HEK293 (cell line): ENCODE measurements around the gene RPL15.

Experiments
- BCL11A ChIP-seq: fragments of 450-650 bp; formaldehyde crosslinking; IDR thresholded peaks from 2 replicates; pipeline ENCODE4 v1.5.1; 2016; ENCODE audit warnings: low read depth, missing biosample characterization, missing genetic modification characterization
- GLI4 ChIP-seq: fragments of 450-650 bp; formaldehyde crosslinking; IDR thresholded peaks from 2 replicates; pipeline ENCODE4 v1.5.1; 2016; ENCODE audit warnings: missing biosample characterization, missing genetic modification characterization
- IKZF3 ChIP-seq: fragments of 450-650 bp; IDR thresholded peaks from 2 replicates; pipeline ENCODE4 v1.5.0; 2018; ENCODE audit warnings: missing biosample characterization, mild to moderate bottlenecking, missing genetic modification characterization, moderate library complexity
- KLF10 ChIP-seq: fragments of 450-650 bp; IDR thresholded peaks from 2 replicates; pipeline ENCODE4 v1.5.1; 2018; ENCODE audit warnings: missing biosample characterization, mild to moderate bottlenecking, missing genetic modification characterization
- KLF8 ChIP-seq: fragments of 450-650 bp; formaldehyde crosslinking; IDR thresholded peaks from 2 replicates; pipeline ENCODE4 v1.5.1; 2016; ENCODE audit warnings: missing biosample characterization, missing genetic modification characterization
- SCRT1 ChIP-seq: fragments of 450-650 bp; formaldehyde crosslinking; IDR thresholded peaks from 2 replicates; pipeline ENCODE4 v1.5.1; 2016; ENCODE audit warnings: missing biosample characterization, missing genetic modification characterization, borderline replicate concordance
- SP7 ChIP-seq: fragments of 450-650 bp; formaldehyde crosslinking; IDR thresholded peaks from 2 replicates; pipeline ENCODE4 v1.5.1; 2016; ENCODE audit warnings: missing biosample characterization, missing genetic modification characterization
- TRIM28 ChIP-seq: IDR thresholded peaks from 2 replicates; pipeline ENCODE4 v1.6.1; 2011; ENCODE audit warnings: low read length, control low read depth, borderline replicate concordance
- ZBTB21 ChIP-seq: fragments of 450-650 bp; formaldehyde crosslinking; IDR thresholded peaks from 2 replicates; pipeline ENCODE4 v1.5.1; 2017; ENCODE audit warnings: missing biosample characterization, missing genetic modification characterization
- ZBTB7A ChIP-seq: fragments of 450-650 bp; formaldehyde crosslinking; IDR thresholded peaks from 2 replicates; pipeline ENCODE4 v1.5.1; 2016; ENCODE audit warnings: low read depth, missing biosample characterization, missing genetic modification characterization
- ZEB2 ChIP-seq: fragments of 450-650 bp; formaldehyde crosslinking; IDR thresholded peaks from 2 replicates; pipeline ENCODE4 v1.5.1; 2016; ENCODE audit warnings: missing biosample characterization, missing genetic modification characterization
- ZFP37 ChIP-seq: fragments of 450-650 bp; formaldehyde crosslinking; IDR thresholded peaks from 2 replicates; pipeline ENCODE4 v1.5.1; 2016; ENCODE audit warnings: missing biosample characterization, missing genetic modification characterization
- ZFP69B ChIP-seq: fragments of 450-650 bp; formaldehyde crosslinking; IDR thresholded peaks from 2 replicates; pipeline ENCODE4 v1.5.1; 2016; ENCODE audit warnings: missing biosample characterization, missing genetic modification characterization
- ZNF132 ChIP-seq: fragments of 450-650 bp; formaldehyde crosslinking; IDR thresholded peaks from 2 replicates; pipeline ENCODE4 v1.5.1; 2017; ENCODE audit warnings: missing biosample characterization, missing genetic modification characterization, borderline replicate concordance
- ZNF138 ChIP-seq: fragments of 450-650 bp; formaldehyde crosslinking; IDR thresholded peaks from 2 replicates; pipeline ENCODE4 v1.5.1; 2016; ENCODE audit warnings: missing biosample characterization, missing genetic modification characterization, borderline replicate concordance
- ZNF146 ChIP-seq: fragments of 450-650 bp; formaldehyde crosslinking; IDR thresholded peaks from 2 replicates; pipeline ENCODE4 v1.5.1; 2016; ENCODE audit warnings: missing biosample characterization, missing genetic modification characterization
- ZNF324 ChIP-seq: fragments of 450-650 bp; formaldehyde crosslinking; IDR thresholded peaks from 2 replicates; pipeline ENCODE4 v1.5.1; 2016; ENCODE audit warnings: missing biosample characterization, missing genetic modification characterization
- ZNF350 ChIP-seq: fragments of 450-650 bp; formaldehyde crosslinking; IDR thresholded peaks from 2 replicates; pipeline ENCODE4 v1.5.0; 2017; ENCODE audit warnings: missing biosample characterization, mild to moderate bottlenecking, missing genetic modification characterization
- ZNF404 ChIP-seq: fragments of 450-650 bp; formaldehyde crosslinking; IDR thresholded peaks from 2 replicates; pipeline ENCODE4 v1.5.1; 2017; ENCODE audit warnings: missing biosample characterization, missing genetic modification characterization
- ZNF433 ChIP-seq: fragments of 450-650 bp; formaldehyde crosslinking; IDR thresholded peaks from 2 replicates; pipeline ENCODE4 v1.5.1; 2016; ENCODE audit warnings: missing biosample characterization, missing genetic modification characterization, low read depth
- ZNF624 ChIP-seq: fragments of 450-650 bp; formaldehyde crosslinking; IDR thresholded peaks from 2 replicates; pipeline ENCODE4 v1.5.1; 2017; ENCODE audit warnings: missing biosample characterization, missing genetic modification characterization
- ZNF658 ChIP-seq: fragments of 450-650 bp; formaldehyde crosslinking; IDR thresholded peaks from 2 replicates; pipeline ENCODE4; 2016; ENCODE audit warnings: missing biosample characterization, missing genetic modification characterization
- ZNF660 ChIP-seq: fragments of 450-650 bp; IDR thresholded peaks from 2 replicates; pipeline ENCODE4 v1.5.1; 2018; ENCODE audit warnings: missing biosample characterization, mild to moderate bottlenecking, missing genetic modification characterization
- ZNF76 ChIP-seq: fragments of 450-650 bp; formaldehyde crosslinking; IDR thresholded peaks from 2 replicates; pipeline ENCODE4; 2016; ENCODE audit warnings: low read depth, missing biosample characterization, missing genetic modification characterization, borderline replicate concordance
- ZNF776 ChIP-seq: fragments of 450-650 bp; formaldehyde crosslinking; IDR thresholded peaks from 2 replicates; pipeline ENCODE4 v1.5.0; 2017; ENCODE audit warnings: missing biosample characterization, missing genetic modification characterization, borderline replicate concordance
- ZNF792 ChIP-seq: fragments of 450-650 bp; formaldehyde crosslinking; IDR thresholded peaks from 2 replicates; pipeline ENCODE4 v1.5.1; 2016; ENCODE audit warnings: missing biosample characterization, missing genetic modification characterization
- ZNF843 ChIP-seq: fragments of 450-650 bp; formaldehyde crosslinking; IDR thresholded peaks from 2 replicates; pipeline ENCODE4 v1.5.1; 2016; ENCODE audit warnings: missing biosample characterization, missing genetic modification characterization
- ZSCAN30 ChIP-seq: fragments of 450-650 bp; IDR thresholded peaks from 2 replicates; pipeline ENCODE4 v1.5.1; 2018; ENCODE audit warnings: missing biosample characterization, mild to moderate bottlenecking, missing genetic modification characterization, moderate library complexity
- TF ChIP-seq, protein P1 (sequence below): sonication (generic); formaldehyde crosslinking; IDR thresholded peaks from 2 replicates; pipeline ENCODE4 v1.8.1; 2022; ENCODE audit warnings: mild to moderate bottlenecking, moderate library complexity, missing genetic modification reagents
- TF ChIP-seq, protein P2 (sequence below): fragments of 450-650 bp; formaldehyde crosslinking; IDR thresholded peaks from 2 replicates; pipeline ENCODE4 v1.5.1; 2016; ENCODE audit warnings: missing biosample characterization, missing genetic modification characterization
- TF ChIP-seq, protein P3 (sequence below): fragments of 450-650 bp; formaldehyde crosslinking; IDR thresholded peaks from 2 replicates; pipeline ENCODE4 v1.5.1; 2016; ENCODE audit warnings: missing biosample characterization, missing genetic modification characterization, low read depth
- TF ChIP-seq, protein P4 (sequence below): fragments of 450-650 bp; formaldehyde crosslinking; IDR thresholded peaks from 2 replicates; pipeline ENCODE4 v1.5.1; 2016; ENCODE audit warnings: missing biosample characterization, missing genetic modification characterization
- TF ChIP-seq, protein P5 (sequence below): fragments of 450-650 bp; formaldehyde crosslinking; IDR thresholded peaks from 2 replicates; pipeline ENCODE4 v1.5.1; 2016; ENCODE audit warnings: missing biosample characterization, missing genetic modification characterization

RPL15 gene

DNA sequence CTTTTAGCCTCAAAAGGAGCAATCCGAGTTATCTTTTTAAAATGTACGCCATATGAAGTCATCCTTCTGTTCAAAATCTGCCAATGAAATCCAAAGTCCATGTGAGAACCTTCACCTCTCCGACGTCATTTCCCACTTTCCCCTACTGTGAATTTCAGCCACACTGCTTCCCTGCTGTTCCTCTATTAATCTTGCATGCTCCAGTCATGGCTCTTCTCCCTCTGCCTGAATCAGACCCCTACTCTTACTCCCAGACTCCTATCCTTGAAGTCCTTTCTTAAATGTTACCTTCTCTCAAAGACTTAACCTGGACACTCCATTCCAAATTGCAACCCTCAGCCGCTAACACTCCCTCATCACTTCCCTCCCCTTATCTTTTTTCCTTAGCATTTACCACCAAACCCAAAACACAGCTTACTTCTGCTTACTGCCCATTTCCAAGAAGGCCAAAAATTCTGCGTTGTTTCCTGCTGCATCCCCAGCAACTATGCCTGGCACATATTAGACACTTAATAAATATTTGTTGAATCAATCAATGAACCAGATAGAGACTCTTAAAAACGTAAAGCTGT is 1.3 kb upstream of the RPL15 start (continued):
- no peak for TF ChIP-seq BCL11A (tag by site-specific recombination)
- peak; percentile 65 for TF ChIP-seq IKZF3 (tag by site-specific recombination)
- TF ChIP-seq, protein P1, sequence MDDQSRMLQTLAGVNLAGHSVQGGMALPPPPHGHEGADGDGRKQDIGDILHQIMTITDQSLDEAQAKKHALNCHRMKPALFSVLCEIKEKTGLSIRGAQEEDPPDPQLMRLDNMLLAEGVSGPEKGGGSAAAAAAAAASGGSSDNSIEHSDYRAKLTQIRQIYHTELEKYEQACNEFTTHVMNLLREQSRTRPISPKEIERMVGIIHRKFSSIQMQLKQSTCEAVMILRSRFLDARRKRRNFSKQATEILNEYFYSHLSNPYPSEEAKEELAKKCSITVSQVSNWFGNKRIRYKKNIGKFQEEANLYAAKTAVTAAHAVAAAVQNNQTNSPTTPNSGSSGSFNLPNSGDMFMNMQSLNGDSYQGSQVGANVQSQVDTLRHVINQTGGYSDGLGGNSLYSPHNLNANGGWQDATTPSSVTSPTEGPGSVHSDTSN: no peak
- TF ChIP-seq, protein P2, sequence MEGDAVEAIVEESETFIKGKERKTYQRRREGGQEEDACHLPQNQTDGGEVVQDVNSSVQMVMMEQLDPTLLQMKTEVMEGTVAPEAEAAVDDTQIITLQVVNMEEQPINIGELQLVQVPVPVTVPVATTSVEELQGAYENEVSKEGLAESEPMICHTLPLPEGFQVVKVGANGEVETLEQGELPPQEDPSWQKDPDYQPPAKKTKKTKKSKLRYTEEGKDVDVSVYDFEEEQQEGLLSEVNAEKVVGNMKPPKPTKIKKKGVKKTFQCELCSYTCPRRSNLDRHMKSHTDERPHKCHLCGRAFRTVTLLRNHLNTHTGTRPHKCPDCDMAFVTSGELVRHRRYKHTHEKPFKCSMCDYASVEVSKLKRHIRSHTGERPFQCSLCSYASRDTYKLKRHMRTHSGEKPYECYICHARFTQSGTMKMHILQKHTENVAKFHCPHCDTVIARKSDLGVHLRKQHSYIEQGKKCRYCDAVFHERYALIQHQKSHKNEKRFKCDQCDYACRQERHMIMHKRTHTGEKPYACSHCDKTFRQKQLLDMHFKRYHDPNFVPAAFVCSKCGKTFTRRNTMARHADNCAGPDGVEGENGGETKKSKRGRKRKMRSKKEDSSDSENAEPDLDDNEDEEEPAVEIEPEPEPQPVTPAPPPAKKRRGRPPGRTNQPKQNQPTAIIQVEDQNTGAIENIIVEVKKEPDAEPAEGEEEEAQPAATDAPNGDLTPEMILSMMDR (tag by site-specific recombination): no peak
- no peak for TF ChIP-seq ZNF660
- no peak for TF ChIP-seq ZNF132 (tag by site-specific recombination)
- no peak for TF ChIP-seq KLF10
- TF ChIP-seq ZNF792 (tag by site-specific recombination): no peak
- TF ChIP-seq TRIM28: no peak
- TF ChIP-seq, protein P3, sequence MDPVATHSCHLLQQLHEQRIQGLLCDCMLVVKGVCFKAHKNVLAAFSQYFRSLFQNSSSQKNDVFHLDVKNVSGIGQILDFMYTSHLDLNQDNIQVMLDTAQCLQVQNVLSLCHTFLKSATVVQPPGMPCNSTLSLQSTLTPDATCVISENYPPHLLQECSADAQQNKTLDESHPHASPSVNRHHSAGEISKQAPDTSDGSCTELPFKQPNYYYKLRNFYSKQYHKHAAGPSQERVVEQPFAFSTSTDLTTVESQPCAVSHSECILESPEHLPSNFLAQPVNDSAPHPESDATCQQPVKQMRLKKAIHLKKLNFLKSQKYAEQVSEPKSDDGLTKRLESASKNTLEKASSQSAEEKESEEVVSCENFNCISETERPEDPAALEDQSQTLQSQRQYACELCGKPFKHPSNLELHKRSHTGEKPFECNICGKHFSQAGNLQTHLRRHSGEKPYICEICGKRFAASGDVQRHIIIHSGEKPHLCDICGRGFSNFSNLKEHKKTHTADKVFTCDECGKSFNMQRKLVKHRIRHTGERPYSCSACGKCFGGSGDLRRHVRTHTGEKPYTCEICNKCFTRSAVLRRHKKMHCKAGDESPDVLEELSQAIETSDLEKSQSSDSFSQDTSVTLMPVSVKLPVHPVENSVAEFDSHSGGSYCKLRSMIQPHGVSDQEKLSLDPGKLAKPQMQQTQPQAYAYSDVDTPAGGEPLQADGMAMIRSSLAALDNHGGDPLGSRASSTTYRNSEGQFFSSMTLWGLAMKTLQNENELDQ (tag by site-specific recombination): no peak
- TF ChIP-seq ZNF76: peak; percentile 83; the same call in 1 of the 2 replicates
- no peak for TF ChIP-seq GLI4 (tag by site-specific recombination)
- peak; percentile 80 for TF ChIP-seq SP7 (tag by site-specific recombination)
- TF ChIP-seq ZNF324 (tag by site-specific recombination): peak; percentile 68; the same call in 1 of the 2 replicates
- no peak for TF ChIP-seq ZNF776 (tag by site-specific recombination)
- no peak for TF ChIP-seq ZNF138 (tag by site-specific recombination)
- no peak; the same call in 1 of the 2 replicates for TF ChIP-seq ZBTB7A (tag by site-specific recombination)
- TF ChIP-seq ZFP37 (tag by site-specific recombination): no peak
- TF ChIP-seq ZNF624 (tag by site-specific recombination): no peak
- no peak for TF ChIP-seq ZNF404 (tag by site-specific recombination)
- TF ChIP-seq ZFP69B (tag by site-specific recombination): peak; percentile 56
- TF ChIP-seq ZNF146 (tag by site-specific recombination): no peak
- TF ChIP-seq, protein P4, sequence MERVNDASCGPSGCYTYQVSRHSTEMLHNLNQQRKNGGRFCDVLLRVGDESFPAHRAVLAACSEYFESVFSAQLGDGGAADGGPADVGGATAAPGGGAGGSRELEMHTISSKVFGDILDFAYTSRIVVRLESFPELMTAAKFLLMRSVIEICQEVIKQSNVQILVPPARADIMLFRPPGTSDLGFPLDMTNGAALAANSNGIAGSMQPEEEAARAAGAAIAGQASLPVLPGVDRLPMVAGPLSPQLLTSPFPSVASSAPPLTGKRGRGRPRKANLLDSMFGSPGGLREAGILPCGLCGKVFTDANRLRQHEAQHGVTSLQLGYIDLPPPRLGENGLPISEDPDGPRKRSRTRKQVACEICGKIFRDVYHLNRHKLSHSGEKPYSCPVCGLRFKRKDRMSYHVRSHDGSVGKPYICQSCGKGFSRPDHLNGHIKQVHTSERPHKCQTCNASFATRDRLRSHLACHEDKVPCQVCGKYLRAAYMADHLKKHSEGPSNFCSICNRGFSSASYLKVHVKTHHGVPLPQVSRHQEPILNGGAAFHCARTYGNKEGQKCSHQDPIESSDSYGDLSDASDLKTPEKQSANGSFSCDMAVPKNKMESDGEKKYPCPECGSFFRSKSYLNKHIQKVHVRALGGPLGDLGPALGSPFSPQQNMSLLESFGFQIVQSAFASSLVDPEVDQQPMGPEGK (tag by site-specific recombination): 0 out of 2 replicates have a peak, but pooled peaks have one; percentile 32
- peak; percentile 57; the same call in 1 of the 2 replicates for TF ChIP-seq ZNF843 (tag by site-specific recombination)
- 0 out of 2 replicates have a peak, but pooled peaks have one; percentile 26 for TF ChIP-seq KLF8 (tag by site-specific recombination)
- TF ChIP-seq ZNF350: no peak
- no peak for TF ChIP-seq ZNF658 (tag by site-specific recombination)
- peak; percentile 98 for TF ChIP-seq ZBTB21 (tag by site-specific recombination)
- peak; percentile 83 for TF ChIP-seq ZEB2 (tag by site-specific recombination)
- TF ChIP-seq, protein P5, sequence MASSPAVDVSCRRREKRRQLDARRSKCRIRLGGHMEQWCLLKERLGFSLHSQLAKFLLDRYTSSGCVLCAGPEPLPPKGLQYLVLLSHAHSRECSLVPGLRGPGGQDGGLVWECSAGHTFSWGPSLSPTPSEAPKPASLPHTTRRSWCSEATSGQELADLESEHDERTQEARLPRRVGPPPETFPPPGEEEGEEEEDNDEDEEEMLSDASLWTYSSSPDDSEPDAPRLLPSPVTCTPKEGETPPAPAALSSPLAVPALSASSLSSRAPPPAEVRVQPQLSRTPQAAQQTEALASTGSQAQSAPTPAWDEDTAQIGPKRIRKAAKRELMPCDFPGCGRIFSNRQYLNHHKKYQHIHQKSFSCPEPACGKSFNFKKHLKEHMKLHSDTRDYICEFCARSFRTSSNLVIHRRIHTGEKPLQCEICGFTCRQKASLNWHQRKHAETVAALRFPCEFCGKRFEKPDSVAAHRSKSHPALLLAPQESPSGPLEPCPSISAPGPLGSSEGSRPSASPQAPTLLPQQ: peak; percentile 54; the same call in 1 of the 2 replicates
- TF ChIP-seq ZSCAN30 (tag by site-specific recombination): no peak
- no peak for TF ChIP-seq ZNF433 (tag by site-specific recombination)
- TF ChIP-seq SCRT1 (tag by site-specific recombination): no peak
